GM19463 (cell line): ENCODE measurements around the gene RPS18.
"Not testable (repeated sequence)": the region's sequence is repeated elsewhere in the genome, so short reads cannot be mapped to it uniquely, and the experiment has no call there.

ENCODE experiments used
- ATAC-seq: cut with Tn5 transposase; IDR thresholded peaks from one replicate; pipeline ENCODE4 v1.9.1; 2021; ENCODE audit warnings: mild to moderate bottlenecking, moderate library complexity; ENCODE audit not compliant: unreplicated experiment

Gene RPS18

DNA sequence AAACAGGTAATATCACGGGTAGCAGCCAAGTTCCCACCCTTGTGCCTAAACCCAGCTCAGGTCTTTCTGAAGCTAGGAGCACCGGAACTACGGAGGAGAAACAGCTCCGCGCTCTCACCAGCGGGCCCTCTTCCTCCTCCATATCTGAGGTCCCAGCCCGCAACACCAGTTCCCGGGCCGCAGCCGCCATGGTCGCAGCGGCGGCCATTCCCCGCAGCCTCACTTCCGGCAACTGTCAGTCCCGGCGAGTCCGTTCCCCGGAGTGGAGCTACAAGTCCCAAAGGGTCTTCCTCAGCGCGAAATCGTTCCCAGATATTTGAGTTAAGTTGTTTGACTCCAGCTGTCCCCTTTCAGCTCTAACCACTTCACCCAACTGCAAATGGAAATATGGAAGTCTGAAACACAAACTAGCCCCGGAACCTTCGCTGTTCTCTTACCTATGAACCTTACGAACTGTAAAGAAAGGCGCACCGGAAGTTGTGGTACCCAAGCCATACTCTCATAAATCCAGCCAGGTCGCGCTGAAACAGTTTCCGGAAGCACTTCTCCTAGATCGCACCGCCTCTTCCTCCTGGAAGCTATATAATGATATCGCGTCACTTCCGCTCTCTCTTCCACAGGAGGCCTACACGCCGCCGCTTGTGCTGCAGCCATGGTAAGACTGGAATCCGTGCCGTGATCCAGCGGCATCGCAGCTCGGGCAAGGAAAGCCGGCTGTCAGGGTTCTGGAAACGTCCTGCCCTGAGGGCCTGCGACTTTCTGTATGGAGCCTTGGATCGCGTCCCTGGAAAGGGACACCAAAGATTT, at the start of gene RPS18, which contains the start of gene VPS52:
Gene RPS18 (plus strand): TSS at position 608 of the 807 bp plus-strand sequence. CDS start 45 bp downstream, at position 653.
Gene VPS52 (minus strand): TSS at position 409 of the 807 bp plus-strand sequence. CDS start 201 bp downstream, at position 208.
- peak; percentile 87 for ATAC-seq

DNA sequence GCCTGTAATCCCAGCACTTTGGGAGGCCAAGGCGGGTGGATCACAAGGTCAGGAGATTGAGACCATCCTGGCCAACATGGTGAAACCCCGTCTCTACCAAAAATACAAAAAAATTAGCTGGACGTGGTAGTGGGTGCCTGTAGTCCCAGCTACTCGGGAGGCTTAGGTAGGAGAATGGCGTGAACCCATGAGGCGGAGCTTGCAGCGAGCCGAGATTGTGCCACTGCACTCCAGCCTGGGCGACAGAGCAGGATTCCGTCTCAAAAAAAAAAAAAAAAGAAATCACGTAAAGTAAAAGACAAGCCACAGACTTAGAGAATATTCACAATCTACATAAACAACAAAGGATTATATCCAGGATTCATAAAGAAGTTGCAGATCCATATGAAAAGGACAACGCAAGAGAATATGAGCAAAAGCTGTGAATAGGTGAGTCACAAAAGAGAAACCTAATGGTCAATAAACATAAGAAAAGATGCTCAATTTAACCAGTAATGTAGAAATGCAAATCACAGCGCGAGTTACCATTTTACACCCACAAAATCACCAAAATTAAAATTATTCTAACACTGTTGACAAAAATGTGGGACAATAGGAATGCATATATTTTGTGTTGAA, 45.3 kb upstream of the RPS18 start:
- not testable (repeated sequence) for ATAC-seq

DNA sequence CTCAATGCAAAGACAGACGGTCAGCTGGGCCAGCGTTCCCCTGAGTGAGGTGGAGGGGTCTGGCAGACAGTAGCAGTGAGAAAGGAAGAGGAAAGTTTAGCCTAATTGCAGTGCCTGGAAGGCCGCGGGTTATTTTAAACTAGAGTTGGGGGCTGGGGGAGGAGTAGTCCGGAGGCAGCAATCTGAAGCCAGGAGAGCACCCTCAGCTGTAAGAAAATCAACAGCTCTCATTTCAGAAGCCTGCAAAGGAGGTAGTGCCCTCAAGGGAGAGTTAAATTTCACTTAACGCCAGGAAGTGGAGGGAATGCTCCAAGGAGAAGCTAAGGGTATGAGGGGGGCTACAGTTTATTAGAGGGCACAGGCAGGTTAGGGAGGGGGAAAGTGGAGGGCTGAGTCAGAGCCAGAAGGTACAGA, 36.6 kb upstream of the RPS18 start:
- ATAC-seq, result no peak

- ATAC-seq, result no peak
Observed at GRCh38 chr6:33236328-33236727, 35.5 kb upstream of the RPS18 start.

GRCh38 chr6:33236852-33237251, 35.0 kb upstream of the RPS18 start:
- ATAC-seq, result no peak

- ATAC-seq, result no peak
Observed at GRCh38 chr6:33237741-33238140, 34.1 kb upstream of the RPS18 start.

GRCh38 chr6:33241968-33242367, 29.9 kb upstream of the RPS18 start:
- no peak for ATAC-seq

- no peak for ATAC-seq
Observed at GRCh38 chr6:33243476-33243875, 28.4 kb upstream of the RPS18 start.

DNA sequence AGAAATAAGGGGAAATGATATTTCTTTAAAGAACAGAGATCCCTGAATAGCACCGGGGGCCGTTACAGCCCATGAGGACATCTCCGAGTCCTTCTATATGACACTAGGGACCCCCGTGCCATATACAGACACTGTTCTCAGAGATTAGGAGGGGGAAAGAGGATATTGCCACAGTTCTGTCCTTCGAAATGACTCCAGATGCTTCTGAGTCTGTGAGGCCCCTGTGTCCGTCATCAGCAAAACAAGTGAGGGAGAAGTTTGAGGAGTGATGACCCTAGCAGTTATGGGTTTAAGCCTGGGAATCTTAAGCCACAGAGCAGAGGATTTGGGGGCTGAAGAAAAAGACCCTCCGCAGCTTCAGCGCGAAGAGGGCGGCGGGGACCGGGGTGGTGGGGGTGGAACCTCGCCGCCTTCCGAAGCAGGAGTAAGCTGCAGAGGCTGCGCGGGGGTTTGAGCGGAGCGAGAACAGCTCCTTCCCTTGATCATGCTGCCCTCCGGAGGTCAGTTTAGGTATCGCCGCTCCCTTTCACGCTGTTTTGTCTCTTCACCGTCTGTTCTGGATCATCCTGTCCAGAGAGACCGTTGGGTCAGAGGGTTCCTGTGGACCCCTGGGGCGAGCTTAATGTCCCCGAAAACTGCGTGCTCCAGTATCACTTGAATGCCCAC, 23.8 kb upstream of the RPS18 start:
- ATAC-seq, result no peak

GRCh38 chr6:33248643-33248931, 23.3 kb upstream of the RPS18 start:
- no peak for ATAC-seq

- ATAC-seq, result peak; percentile 85
Observed at GRCh38 chr6:33248932-33249731, 22.7 kb upstream of the RPS18 start.

GRCh38 chr6:33249732-33250630, 21.9 kb upstream of the RPS18 start:
- no peak for ATAC-seq

DNA sequence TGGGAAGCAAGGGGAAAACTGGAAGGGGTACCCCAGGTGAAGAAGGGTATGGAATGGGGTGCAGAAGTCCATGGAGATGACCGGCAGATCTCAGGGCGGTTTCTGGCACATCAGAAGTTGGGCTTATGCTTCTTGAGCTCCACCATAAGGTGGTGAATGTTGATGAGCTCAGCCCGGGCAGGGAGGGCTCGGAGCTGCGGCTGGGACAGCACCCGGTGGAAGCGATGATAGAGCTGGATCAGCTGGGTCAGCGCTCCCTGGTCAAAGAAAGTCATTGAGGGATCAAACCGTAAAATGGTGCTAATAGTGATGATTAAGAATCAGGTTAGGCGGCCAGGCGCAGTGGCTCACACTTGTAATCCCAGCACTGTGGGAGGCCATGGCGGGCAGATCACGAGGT, 21.1 kb upstream of the RPS18 start:
- no peak for ATAC-seq

DNA sequence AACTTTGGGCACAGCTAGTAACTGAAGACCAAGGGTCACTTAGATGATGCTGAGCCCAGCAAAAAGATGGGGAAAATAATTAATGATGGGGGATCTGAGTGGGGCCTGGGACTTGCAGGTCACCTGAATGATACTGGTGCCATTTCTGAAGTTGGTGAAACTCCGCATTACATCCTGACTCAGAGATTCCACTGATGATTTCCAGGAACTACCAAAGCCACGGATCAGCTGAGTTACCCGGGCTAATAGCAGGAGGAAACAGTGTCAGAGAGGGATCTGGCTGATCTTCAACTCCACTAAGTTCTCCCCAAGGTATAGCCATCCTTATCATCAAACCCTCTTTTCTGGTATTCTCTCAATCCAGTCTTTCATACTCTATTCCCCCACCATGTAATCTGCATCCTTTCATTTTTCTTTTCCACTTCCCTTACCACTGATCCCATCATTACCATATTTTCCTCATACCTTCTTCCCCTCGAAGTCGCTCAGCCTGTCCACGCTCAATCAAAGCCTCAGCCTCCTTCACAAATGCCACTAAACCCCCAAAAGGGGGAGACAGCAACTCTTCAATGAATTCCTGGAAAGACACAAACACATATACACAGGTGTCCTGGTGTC, 20.4 kb upstream of the RPS18 start:
- no peak for ATAC-seq

DNA sequence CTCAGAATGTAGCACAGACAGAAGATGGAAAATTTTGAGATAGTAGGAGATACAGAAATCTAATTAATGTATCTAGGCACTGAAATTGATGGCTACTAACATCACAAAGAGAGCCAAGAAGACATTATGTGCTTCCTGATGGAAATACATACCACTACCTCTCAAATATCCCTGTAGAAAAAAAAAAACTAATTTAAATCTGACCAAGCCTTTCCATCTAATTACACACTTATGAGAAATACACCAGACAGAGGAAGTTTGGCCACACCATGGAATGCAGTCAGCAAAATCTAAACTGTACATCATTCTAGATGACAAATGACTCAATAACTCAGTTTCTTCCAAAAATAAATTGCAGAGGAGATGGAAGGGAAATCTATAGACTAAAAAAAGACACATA, 19.1 kb upstream of the RPS18 start:
- no peak for ATAC-seq

DNA sequence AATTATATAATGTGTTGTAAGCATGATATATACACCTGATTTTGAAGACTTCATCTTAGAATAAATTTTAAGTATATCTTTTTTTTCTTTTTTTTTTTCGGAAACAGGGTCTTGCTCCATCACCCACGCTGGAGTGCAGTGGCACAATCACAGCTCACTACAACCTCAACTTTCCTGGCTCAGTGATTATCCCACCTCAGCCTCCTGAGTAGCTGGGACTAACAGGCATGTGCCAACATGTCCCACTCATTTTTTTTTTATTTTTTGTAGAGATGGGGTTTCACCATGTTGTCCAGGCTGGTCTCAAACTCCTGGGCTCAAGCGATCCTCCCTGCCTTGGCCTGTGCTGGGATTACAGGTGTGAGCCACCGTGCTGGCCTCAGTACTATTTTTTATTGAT, 17.3 kb upstream of the RPS18 start:
- no peak for ATAC-seq

DNA sequence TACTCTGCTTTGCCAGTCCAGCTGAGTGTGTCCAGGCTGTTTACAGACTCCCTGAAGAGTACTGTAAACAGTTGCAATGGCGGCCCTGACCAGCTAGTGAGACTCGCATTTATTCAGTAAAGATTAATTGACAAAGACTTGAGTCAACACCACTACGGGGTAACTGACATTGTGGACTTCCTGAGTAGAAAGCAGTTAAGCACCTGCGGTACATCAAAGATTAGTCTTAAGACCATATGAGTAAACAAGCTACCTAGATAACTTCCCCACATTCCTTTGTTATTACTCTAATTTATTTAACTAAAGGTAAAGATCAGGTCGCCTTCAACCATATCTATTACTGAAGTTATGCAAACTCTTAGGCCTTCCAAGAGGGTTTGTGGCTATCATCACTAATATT, 12.8 kb upstream of the RPS18 start:
- no peak for ATAC-seq

DNA sequence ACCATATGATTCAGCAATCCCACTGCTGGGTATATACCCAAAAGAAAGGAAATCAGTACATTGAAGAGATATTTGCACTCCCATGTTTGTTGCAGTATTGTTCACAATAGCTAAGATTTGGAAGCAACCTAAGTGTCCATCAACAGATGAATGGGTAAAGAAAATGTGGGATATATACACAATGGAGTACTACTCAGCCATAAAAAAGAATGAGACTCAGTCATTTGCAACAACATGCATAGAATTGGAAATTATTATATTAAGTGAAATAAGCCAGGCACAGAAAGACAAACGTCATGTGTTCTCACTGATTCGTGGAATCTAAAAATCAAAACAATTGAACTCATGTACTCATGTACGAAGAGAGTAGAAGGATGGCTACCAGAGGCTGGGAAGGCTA, 9.4 kb upstream of the RPS18 start:
- ATAC-seq, result not testable (repeated sequence)

GRCh38 chr6:33264015-33264414, 7.9 kb upstream of the RPS18 start:
- no peak for ATAC-seq

GRCh38 chr6:33271117-33271467, 783 bp upstream of the RPS18 start:
- no peak for ATAC-seq
